A549 (cell line): ENCODE measurements around the gene PROB1.

Experiments used
- BHLHE40 ChIP-seq: IDR thresholded peaks from 2 replicates; pipeline ENCODE4 v1.6.1; 2012; ENCODE audit warnings: low read depth, low read length, inconsistent platforms
- EP300 ChIP-seq, 2 experiments: fragments of >200 bp; sonication (Bioruptor Twin); formaldehyde crosslinking; IDR thresholded peaks; 2 replicates in 1 of 2; 3 replicates in 1 of 2; pipeline ENCODE4 v1.6.1; 2016 to 2017
- MAX ChIP-seq: IDR thresholded peaks from 2 replicates; pipeline ENCODE4 v1.6.1; 2012
- POLR2AphosphoS2 ChIP-seq: conservative IDR thresholded peaks from 2 replicates; pipeline ENCODE4 v1.6.1; 2012; ENCODE audit warnings: low read length, improper control_type of control experiment, inconsistent platforms
- RAD21 ChIP-seq, 2 experiments: fragments of >200 bp in 1 of 2; sonication (Bioruptor Twin) in 1 of 2; formaldehyde crosslinking in 1 of 2; IDR thresholded peaks in 1 of 2; conservative IDR thresholded peaks in 1 of 2; 2 replicates in 1 of 2; 3 replicates in 1 of 2; pipeline ENCODE4 v1.6.1; 2012 to 2018; ENCODE audit warnings: inconsistent platforms in 1 of 2
- RARB ChIP-seq: fragments of 250-450 bp; sonication (Bioruptor Pico); IDR thresholded peaks from 2 replicates; pipeline ENCODE4 v1.8.0; 2021; ENCODE audit warnings: mild to moderate bottlenecking, moderate library complexity
- RFX5 ChIP-seq: fragments of 450-650 bp; IDR thresholded peaks from 2 replicates; pipeline ENCODE4 v1.7.1; 2014; ENCODE audit warnings: antibody characterized with exemption, mild to moderate bottlenecking, moderate library complexity
- TF ChIP-seq, protein P1 (sequence below): fragments of >200 bp; sonication (Bioruptor Twin); formaldehyde crosslinking; IDR thresholded peaks from 3 replicates; pipeline ENCODE4 v1.5.1; 2016

DNA sequence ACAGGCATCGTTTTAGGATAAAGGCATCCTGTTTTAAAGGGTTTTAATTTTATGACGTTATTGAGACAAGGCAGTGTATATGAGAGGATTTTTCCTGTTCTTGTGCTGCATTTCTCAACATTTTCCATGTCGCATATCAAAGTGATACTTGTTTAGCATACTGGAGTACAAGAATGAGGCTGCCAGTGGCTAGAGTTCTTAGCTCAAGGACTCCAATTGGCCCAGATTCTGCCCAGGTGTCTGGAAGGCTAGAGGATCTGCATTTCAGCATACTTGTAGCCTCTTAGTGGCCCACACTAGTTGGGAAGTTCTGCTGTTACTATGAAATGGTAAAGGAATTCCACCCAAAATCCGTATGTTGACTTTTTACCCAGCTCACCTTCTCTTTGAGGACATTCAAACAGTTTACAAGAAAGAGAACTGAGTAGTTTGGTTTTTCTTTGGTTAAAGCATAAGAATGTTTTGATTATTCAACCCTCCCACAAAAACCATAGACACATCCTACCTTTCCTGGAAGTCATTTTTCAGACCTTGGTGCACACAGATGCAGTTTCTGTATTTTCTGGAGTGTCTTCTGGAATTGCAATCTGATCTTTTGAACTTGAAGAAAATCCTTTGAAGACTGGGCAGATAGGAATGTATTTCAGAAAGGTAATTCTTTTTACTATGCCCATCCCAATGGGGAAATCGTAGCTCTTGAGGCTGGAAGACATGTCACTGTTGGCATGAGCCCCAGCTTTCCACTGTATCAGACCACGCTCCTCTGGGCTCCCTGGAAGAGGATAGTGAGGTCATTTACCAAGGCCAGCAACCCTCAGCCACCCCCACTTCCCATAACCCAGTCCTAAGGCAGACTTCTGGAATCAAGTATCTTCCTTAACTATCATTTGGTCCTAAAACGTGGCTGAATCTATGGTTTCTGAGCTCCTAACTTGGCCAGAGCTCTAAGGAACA, 23.1 kb downstream of the PROB1 start:
- TF ChIP-seq MAX (no peak), RARB (CRISPR knock-in tag) (no peak), RAD21 (conservative IDR thresholded peaks at IDR 0.05 in 1 of 2, IDR thresholded peaks at IDR 0.05 in 1 of 2) (no peak), RFX5 (no peak), EP300 (IDR thresholded peaks at IDR 0.05) (no peak), BHLHE40 (no peak), POLR2AphosphoS2 (no peak)
- TF ChIP-seq, protein P1, sequence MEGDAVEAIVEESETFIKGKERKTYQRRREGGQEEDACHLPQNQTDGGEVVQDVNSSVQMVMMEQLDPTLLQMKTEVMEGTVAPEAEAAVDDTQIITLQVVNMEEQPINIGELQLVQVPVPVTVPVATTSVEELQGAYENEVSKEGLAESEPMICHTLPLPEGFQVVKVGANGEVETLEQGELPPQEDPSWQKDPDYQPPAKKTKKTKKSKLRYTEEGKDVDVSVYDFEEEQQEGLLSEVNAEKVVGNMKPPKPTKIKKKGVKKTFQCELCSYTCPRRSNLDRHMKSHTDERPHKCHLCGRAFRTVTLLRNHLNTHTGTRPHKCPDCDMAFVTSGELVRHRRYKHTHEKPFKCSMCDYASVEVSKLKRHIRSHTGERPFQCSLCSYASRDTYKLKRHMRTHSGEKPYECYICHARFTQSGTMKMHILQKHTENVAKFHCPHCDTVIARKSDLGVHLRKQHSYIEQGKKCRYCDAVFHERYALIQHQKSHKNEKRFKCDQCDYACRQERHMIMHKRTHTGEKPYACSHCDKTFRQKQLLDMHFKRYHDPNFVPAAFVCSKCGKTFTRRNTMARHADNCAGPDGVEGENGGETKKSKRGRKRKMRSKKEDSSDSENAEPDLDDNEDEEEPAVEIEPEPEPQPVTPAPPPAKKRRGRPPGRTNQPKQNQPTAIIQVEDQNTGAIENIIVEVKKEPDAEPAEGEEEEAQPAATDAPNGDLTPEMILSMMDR = no peak
